T47D (cell line): ENCODE data around the gene TRPT1.

Experiments
- DNase-seq, 2 experiments: peaks; one replicate each; pipeline versions ENCODE4 v3.0.0 to v3.0.0-alpha.2; 2011 to 2012; ENCODE audit warnings: low read depth in 1 of 2, low spot score in 1 of 2
- JUND ChIP-seq: IDR thresholded peaks from 2 replicates; pipeline ENCODE4 v1.6.1; 2012; ENCODE audit warnings: low read depth
- in situ Hi-C: cut with HindIII; loops from 2 replicates; pipeline ENCODE4 v1.10.0; 2016; ENCODE audit warnings: low sequenced_read_pairs, low pct_unique_long_range_greater_than_20kb

Gene TRPT1

GRCh38 chr11:64226507-64227051 lies 593 bp upstream of the TRPT1 start:
- in situ Hi-C loops = no loop called here
- DNase-seq = no peak
- no peak for TF ChIP-seq JUND

GRCh38 chr11:64224891-64225607 lies 937 bp downstream of the TRPT1 start:
- no peak for TF ChIP-seq JUND
- in situ Hi-C loops = no loop called here
- DNase-seq = no peak

- no peak for TF ChIP-seq JUND
- DNase-seq = no peak
- in situ Hi-C loops = no loop called here
Observed at GRCh38 chr11:64224151-64224890, 1.7 kb downstream of the TRPT1 start.

- no peak for DNase-seq
- in situ Hi-C loops = no loop called here
- no peak for TF ChIP-seq JUND
Observed at GRCh38 chr11:64223001-64223651, 2.9 kb downstream of the TRPT1 start.

- in situ Hi-C loops = no loop called here
- no peak for TF ChIP-seq JUND
- DNase-seq = no peak
Observed at GRCh38 chr11:64222651-64223000, 3.4 kb downstream of the TRPT1 start.

GRCh38 chr11:64220798-64221197 lies 5.2 kb downstream of the TRPT1 start:
- DNase-seq = no peak
- in situ Hi-C loops = no loop called here
- TF ChIP-seq JUND = no peak

- TF ChIP-seq JUND = no peak
- in situ Hi-C loops = no loop called here
Observed at GRCh38 chr11:64220271-64220670, 5.7 kb downstream of the TRPT1 start.

GRCh38 chr11:64219755-64220154 lies 6.2 kb downstream of the TRPT1 start:
- in situ Hi-C loops = no loop called here
- no peak for DNase-seq
- TF ChIP-seq JUND = no peak

More at GRCh38 chr11:64220271-64220670, 5.7 kb downstream of the TRPT1 start:
- no peak for DNase-seq

GRCh38 chr11:64219354-64219684 lies 6.7 kb downstream of the TRPT1 start:
- no peak for DNase-seq
- TF ChIP-seq JUND = no peak
- in situ Hi-C loops = no loop called here

- no peak for DNase-seq
- in situ Hi-C loops = no loop called here
- no peak for TF ChIP-seq JUND
Observed at GRCh38 chr11:64218628-64219353, 7.2 kb downstream of the TRPT1 start.

- no peak for TF ChIP-seq JUND
- DNase-seq = no peak
- in situ Hi-C loops = no loop called here
Observed at GRCh38 chr11:64216879-64217278, 9.1 kb downstream of the TRPT1 start.

- in situ Hi-C loops = no loop called here
- DNase-seq = no peak
- TF ChIP-seq JUND = no peak
Observed at GRCh38 chr11:64211181-64211872, 14.7 kb downstream of the TRPT1 start.
